GM19351 (cell line): Measurements from ENCODE around the gene DGKD.
"Not testable (repeated sequence)": the region's sequence is repeated elsewhere in the genome, so short reads cannot be mapped to it uniquely, and the experiment has no call there.

Experiments
- ATAC-seq: cut with Tn5 transposase; IDR thresholded peaks from one replicate; pipeline ENCODE4 v1.9.1; 2021; ENCODE audit warnings: mild to moderate bottlenecking, moderate library complexity; ENCODE audit not compliant: unreplicated experiment

The DGKD gene

DNA sequence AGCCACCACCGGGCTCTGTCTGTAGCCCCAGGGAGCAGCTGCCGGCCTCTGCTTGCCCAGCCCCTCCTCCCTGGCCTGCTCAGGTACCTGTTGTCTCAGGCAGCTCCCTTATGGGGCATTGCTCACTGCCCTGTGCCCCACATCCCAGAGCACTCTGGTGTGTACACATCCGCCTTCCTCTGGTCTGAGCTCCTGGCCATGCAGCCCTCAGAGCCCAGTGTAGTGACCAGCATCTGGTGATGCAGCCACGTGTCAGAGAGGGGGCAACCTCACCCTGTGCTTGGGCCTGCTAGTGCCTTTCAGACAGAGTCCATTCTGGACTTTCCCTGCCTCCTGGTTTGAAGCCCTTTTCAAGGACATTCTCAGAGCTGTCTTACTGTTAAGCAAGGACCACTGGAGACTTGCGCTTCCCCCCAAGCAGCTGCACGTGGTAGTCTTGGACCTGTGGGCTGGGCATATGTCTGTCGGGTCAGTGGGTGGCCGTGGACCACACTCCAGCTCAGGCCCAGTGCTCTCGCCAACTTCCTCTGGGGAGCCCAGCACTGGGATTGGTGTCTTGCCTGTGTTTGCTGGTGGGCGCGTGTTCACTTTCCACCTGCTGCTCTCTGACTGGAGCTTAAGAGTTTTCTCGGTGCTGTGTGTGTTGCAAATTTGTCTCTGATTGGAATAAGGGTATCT, 30.7 kb downstream of the DGKD start:
- ATAC-seq = peak; percentile 5

DNA sequence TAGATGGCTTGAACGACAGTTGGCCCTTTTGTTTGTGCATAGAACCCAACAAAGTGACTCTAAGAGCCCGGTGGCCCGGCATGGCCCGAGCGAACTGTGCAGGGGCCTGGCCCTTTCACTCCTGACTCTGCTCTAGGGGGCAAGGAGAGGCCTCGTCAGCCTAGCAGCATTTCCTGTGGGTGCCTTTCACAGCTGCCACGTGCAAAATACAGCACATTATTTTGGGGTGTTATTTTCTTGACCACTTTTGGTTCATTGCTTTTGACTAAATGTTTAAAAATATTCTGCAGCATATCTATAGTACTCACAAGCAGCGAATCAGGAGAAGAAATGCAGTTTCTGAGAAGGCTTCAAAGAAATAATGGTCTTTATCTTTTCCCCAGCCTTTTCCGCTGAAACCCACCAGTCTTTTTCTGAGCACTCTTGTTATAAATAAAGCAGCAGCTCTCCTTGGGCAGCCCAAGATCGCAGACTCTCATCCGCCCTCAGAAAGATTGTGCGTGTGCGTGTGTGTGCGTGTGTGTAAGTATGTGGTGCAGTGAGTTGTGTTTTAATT, 31.3 kb downstream of the DGKD start:
- ATAC-seq = peak; percentile 77

- no peak for ATAC-seq
These were observed 32.2 kb downstream of the DGKD start for GRCh38 chr2:233386382-233387041.

GRCh38 chr2:233387225-233387624, 32.9 kb downstream of the DGKD start:
- ATAC-seq = no peak

DNA sequence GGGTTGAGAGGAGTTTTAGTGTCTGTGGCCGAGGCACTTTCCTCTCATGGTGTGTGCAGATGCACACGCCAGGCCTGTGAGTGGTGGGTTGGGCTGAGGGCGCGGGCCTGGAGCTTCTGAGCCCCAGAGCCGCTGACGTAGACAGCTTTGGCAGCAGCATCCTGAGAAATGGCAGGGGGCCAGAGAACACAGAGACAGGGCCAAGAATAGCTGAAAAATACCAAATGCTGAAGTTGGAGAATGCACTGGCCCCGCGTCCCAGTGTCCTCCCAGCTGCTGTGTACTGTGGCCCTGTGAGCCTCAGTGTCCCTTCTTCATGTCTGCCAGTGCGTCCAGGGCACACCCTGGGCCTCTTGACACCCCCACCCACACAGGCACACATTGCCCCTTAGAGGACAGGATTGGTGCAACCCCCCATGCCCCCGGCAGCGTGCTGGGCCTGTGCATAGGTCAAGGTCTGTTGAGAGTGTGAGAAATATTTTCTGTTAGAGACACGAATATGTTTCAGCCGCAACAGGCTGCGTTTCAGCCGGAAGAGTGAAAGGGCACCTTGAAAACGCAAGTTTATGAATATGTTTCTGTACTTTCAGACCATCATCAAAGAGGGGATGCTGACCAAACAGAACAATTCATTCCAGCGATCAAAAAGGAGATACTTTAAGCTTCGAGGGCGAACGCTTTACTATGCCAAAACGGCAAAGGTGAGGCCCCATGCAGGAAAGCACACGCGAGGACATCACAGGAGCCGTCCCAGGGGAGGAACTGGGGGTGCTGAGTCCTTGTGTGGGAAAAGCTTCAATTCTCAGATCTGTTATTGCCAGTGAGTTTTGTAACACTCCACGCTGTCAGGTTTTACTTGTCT, 33.6 kb downstream of the DGKD start:
- ATAC-seq = no peak

- ATAC-seq = no peak
These were observed 35.4 kb downstream of the DGKD start for GRCh38 chr2:233389601-233390125.

DNA sequence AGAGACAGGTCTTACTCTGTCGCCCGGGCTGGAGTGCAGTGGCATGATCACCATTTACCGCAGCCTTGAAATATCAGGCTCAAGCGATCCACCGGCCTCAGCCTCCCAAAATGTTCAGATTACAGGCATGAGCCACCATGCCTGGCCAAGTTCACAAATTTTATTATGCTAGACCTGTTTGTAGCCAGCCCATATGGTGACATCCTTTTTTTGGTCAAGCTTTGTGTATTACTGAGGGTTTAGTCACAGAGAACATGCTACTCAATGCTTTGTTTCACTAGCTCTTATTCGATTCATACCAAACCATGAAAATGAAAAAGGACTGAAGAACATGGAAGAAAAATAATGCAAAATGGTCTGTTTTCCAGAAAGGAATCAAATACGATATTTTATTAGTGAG, 41.4 kb downstream of the DGKD start:
- ATAC-seq = no peak

DNA sequence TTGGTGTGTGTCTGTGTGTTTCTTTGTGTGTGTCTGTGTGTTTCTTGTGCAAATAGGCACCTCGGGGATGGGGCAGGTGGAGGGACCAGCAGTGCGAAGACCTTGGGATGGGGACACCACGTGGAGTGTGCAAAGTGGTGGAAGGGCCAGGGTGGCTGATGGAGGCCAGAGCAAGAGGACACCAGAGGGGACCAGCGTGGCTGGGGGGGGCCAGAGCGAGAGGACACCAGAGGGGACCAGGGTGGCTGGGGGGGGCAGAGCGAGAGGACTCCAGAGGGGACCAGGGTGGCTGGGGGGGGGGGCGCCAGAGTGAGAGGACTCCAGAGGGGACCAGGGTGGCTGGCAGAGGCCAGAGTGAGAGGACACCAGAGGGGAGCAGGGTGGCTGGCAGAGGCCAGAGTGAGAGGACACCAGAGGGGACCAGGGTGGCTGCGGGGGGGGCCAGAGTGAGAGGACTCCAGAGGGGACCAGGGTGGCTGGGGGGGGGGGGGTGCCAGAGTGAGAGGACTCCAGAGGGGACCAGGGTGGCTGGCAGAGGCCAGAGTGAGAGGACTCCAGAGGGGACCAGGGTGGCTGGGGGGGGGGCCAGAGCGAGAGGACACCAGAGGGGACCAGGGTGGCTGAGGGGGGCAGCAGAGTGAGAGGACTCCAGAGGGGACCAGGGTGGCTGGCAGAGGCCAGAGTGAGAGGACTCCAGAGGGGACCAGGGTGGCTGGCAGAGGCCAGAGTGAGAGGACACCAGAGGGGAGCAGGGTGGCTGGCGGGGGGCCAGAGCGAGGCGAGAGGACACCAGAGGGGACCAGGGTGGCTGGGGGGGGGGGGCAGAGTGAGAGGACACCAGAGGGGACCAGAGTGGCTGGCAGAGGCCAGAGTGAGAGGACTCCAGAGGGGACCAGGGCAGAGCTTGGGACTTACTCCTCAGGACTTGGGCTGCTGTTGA, 42.7 kb downstream of the DGKD start:
- not testable (repeated sequence) for ATAC-seq

DNA sequence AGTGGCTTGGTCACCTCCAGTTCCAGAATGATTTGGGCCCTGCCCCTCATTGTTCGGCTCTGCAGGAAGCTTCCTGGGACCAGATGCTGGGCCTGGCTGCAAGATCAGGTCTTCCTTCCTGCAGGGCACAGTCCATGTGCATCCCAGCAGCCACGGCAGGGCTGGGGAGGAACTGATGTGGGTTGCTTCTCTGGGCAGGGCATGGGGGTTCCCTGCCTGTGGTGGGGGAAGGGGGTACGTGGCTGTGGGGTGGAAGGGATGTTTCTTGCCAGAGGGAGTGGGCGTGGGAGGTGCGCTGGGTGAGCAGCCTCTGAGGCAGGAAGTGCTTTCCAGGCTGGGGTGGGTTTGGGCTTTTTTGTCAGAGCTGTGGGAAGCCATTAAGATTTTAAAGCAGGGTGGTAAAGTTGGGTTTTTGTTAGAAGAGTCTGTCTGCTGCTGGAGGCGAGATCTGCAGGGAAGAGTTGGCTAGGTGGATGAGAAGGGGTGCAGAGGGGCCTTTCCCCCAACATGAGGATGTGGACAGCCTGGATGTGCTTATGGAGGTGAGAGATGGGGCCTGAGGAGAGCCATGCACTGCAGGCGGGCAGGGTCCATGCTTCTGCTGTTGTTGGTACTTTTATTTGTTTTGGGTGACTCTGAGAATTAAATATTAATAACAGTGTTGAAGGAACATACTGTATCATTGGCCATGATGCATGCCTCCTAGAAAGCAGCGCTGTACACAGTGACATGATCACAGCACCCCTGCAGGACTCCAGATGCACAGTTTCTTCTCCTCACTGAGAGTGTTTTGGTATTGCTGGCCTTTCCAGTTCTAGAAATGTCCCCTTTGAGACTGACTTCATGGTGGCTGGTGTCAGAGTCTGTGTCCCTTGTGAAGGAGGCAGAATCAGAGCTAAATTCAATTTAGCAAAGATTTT, 45.3 kb downstream of the DGKD start:
- ATAC-seq = no peak

GRCh38 chr2:233400341-233400740, 46.0 kb downstream of the DGKD start:
- no peak for ATAC-seq

- ATAC-seq = no peak
These were observed 46.7 kb downstream of the DGKD start for GRCh38 chr2:233400961-233401360.

- ATAC-seq = no peak
These were observed 48.1 kb downstream of the DGKD start for GRCh38 chr2:233402346-233402745.

GRCh38 chr2:233402789-233403188, 48.5 kb downstream of the DGKD start:
- no peak for ATAC-seq

DNA sequence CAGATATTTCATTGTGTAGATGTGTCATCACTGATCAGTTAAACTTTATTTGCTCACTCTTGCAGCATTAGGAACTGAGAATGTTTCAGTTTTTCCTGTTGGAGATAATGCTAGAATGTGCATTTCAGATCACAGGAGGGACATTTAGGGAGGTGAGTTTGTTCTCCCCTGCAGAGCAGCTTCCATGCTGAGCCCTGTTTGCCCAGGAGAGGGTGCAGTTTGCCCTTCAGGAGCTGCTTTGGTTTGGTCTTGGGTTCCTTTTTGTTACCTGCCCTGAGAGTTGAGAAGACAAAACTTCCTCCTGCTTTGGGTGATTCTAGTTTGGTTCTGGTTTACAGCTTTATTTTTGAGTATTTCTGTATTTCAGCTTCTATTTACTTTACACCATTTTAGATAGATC, 49.9 kb downstream of the DGKD start:
- no peak for ATAC-seq

- no peak for ATAC-seq
These were observed 52.6 kb downstream of the DGKD start for GRCh38 chr2:233406865-233407264.

- no peak for ATAC-seq
These were observed 53.5 kb downstream of the DGKD start for GRCh38 chr2:233407771-233408181.

DNA sequence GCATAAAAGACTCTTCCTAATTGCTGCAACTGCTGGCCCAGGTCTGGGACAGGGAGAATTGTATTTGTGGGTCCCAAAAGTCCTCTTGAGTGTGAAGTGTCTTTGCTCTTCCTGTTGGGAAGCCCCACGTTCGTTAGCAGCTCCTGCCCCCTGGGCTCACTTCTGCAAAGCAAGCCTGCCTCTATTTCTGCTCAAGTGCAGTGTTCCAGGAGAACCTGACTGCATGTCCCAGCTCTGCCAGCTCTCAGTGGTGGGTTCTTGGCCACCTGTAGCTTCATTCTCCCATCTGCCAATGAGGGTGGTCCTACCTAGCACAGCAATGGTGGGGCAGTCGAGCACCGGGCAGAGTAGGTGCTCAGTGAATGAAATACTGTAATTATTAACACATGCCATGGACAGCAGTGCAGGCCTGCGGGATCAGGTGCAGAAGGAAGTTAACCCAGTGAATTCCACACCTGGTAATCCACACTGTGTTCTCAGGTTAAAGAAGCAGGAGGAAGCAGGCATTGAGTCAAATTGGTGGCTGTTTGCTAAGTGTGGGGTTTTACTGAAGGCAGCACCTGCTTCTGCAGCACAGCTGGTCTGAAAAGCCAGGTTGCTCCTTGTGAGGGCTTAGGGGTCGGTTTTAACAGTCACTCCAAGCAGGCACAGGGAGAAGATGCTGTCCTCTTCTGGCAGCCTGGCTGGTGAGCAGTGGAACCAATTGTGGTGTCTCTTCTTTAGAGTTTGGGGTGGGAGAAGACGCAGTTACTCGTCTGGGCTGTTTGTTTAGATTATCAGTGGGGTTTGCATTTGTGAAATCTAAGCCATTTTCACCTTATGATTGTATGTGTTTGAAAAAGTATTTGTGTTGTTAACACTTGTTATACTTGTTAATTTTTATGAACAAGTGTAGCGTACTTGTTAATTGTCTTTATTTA, 54.3 kb downstream of the DGKD start:
- ATAC-seq = no peak
